Stimulated activated CD8-positive, alpha-beta memory T cell treated with anti-CD3 and anti-CD28 coated beads, Interleukin-12 subunit alpha, Interleukin-12 subunit beta, amount 100 ng/mL, for 24 hours (primary cell): ENCODE data around the gene EIF2B2.
A peak's percentile ranks its signal among the peaks of the same experiment; 100 is the strongest.

Experiments used
- DNase-seq: peaks from one replicate; pipeline ENCODE4 v3.0.0-alpha.2; 2020; ENCODE audit errors: extremely low read depth

Gene EIF2B2

DNA sequence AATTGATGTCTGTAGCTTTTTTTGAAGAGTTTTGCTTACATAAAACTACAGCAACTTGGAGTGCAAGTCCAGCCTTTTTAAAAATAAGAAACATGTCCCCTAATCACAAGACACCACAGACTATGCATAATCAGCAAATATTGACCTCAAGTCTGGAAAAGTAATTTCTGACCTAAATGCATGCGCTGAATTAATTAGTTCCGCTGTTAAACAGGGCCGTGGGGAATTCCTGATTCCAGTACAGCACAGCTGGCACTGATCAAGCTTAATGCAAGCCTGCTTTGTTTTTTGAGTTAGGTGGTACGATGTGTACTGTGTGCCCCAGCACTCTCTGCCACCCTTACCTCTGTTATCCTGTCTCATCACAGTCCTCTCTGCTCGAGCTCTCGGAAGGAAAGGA is 39.3 kb downstream of the EIF2B2 start:
- DNase-seq = no peak

DNA sequence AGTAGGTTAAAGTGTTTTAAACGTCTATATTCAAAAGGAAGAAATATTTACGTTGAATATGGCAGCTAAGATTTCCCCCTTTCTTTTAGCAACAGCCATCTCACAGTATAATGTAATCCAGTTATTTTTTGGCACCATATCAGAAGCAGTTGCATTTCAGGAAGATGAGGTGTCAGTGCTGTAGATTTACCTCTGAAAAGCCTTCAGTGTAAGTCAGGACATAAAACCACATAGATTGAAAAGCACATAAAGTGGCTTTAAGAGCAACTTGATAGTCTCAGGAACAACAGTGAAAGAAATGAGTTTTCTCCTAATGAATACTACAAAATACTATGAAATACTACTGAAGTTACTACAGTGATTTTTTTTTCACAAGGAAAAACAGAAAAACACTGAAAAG is 41.6 kb downstream of the EIF2B2 start:
- DNase-seq = no peak

GRCh38 chr14:75044752-75045151 is 42.0 kb downstream of the EIF2B2 start:
- DNase-seq = no peak

GRCh38 chr14:75046275-75046674 is 43.6 kb downstream of the EIF2B2 start:
- DNase-seq = no peak

DNA sequence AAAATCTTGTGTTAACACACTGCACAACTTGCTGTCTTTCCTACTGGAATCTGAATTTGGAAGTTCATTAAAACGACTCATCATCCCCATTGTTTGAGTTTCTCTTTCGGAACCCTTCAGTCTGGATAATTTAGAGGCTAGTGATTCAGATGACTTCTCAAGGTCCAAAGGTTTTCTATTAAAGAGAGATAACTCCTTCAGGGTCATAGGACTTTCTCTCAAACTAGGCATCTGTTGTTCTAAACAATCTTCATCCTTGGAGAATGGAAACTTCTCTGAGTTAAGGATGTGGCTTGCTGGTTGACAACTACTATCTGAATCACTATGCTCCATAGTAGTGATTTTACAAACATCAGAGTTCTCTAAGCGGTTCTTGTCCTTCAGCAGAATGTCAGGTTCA is 44.2 kb downstream of the EIF2B2 start:
- DNase-seq = no peak

GRCh38 chr14:75047506-75047905 is 44.8 kb downstream of the EIF2B2 start:
- no peak for DNase-seq

GRCh38 chr14:75048101-75048500 is 45.4 kb downstream of the EIF2B2 start:
- DNase-seq = no peak

DNA sequence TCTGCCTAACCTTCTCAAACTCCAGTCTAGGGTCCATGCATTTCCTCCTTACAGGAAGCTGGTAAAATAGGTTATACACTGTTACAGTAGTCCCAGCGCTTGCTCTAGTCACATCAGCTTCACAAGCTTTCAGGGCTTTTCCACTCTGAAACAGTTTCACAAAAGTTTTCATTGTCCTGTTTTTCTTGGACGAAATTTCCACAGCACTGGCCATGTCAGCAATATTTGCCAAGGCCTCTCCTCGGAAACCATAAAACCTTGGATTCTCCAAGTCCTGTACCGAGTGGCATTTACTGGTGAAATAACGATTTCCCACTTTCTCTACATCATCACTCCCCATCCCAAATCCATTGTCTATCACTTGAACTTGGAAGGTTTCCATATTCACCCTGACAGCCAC is 46.4 kb downstream of the EIF2B2 start:
- DNase-seq = no peak

- no peak for DNase-seq
Measured at GRCh38 chr14:75049731-75050201, 47.0 kb downstream of the EIF2B2 start.

- peak; percentile 43 for DNase-seq
Measured at GRCh38 chr14:75050852-75051555, 48.3 kb downstream of the EIF2B2 start, which contains the start of gene MLH3. TSS of gene MLH3 (minus strand) at chr14:75051467. CDS start at chr14:75049655, 1,812 bp downstream.

DNA sequence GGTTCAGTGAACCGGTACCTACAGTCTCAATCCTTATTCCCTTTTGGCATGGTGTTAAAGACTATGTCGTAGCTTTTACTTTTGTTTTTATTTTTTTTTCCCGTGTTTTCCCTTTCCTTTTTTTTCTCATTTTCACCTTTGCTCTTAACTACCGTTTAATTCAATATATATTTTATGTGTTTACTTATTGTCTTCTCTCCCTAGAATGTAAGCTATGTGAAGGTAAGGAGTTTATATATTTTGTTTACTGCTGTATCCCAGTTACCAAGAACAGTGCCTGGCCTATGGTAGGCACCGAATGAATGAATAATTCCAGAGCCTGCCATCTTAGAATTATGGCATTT is 48.8 kb downstream of the EIF2B2 start:
- no peak for DNase-seq

- DNase-seq = no peak
Measured at GRCh38 chr14:75053396-75054291, 50.9 kb downstream of the EIF2B2 start.

GRCh38 chr14:75054421-75054820 is 51.7 kb downstream of the EIF2B2 start:
- DNase-seq = no peak

DNA sequence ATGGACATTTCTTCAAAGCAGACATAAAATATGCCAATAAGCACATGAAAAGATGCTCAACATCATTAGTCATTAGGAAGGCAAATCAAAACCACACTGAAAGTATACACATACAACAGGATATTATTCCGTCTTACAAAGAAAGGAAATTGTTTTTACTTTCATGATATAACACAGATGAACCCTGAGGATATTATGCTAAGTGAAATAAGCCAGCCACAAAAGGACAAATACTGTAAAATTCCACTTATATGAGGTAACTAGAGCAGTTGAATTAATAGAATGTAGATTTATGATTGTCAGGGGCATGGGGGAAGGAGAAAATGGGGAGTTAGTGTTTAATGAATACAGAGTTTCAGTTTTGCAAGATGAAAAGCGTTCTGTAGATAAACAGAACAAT is 56.9 kb downstream of the EIF2B2 start:
- no peak for DNase-seq

- no peak for DNase-seq
Measured at GRCh38 chr14:75060420-75060819, 57.7 kb downstream of the EIF2B2 start.
